Gastroesophageal sphincter (tissue), 4 donors: Measurements from ENCODE around the gene ABCA4. TPM values are rescaled to one million over a fixed set of nuclear protein-coding genes. Genes with fewer than 3 reads are reported as not detected.

Source experiments
- ATAC-seq: fragments of 150-250 bp; one replicate; pipeline ENCODE4 v1.9.1; 2016; ENCODE audit warnings: mild to moderate bottlenecking, moderate library complexity
- H3K27ac ChIP-seq, 4 donors: fragments of 200-600 bp; sonication (generic) in 3 of 4; 1 replicate in 3 of 4; 2 replicates in 1 of 4; pipeline ENCODE4 v1.5.1; 2016 to 2019
- H3K27me3 ChIP-seq: fragments of 200-600 bp; sonication (generic); one replicate; pipeline ENCODE4 v1.5.1; 2019
- H3K36me3 ChIP-seq, 2 donors: fragments of 200-600 bp; sonication (generic); one replicate each; pipeline ENCODE4 v1.5.1; 2019; ENCODE audit warnings: control low read depth in 1 of 2
- H3K4me1 ChIP-seq, 3 donors: fragments of 200-600 bp; sonication (generic); 1 replicate in 2 of 3; 2 replicates in 1 of 3; pipeline ENCODE4 v1.5.1; 2016 to 2019; ENCODE audit warnings: control low read depth in 2 of 3
- H3K4me3 ChIP-seq, 2 donors: fragments of 200-600 bp; sonication (generic); one replicate each; pipeline ENCODE4 v1.5.1; 2019; ENCODE audit warnings: mild to moderate bottlenecking in 1 of 2, moderate library complexity in 1 of 2
- H3K9me3 ChIP-seq, 3 donors: fragments of 200-600 bp; sonication (generic); one replicate each; pipeline ENCODE4 v1.5.1; 2017 to 2019; ENCODE audit warnings: control low read depth in 2 of 3
- CTCF ChIP-seq, 4 experiments: fragments of 200-600 bp in 2 of 4; fragments of 450-650 bp in 2 of 4; sonication (generic) in 1 of 4; IDR thresholded peaks; one replicate each; pipeline ENCODE4 v1.5.1; 2017 to 2019; ENCODE audit warnings: antibody characterized with exemption in 4 of 4, mild to moderate bottlenecking in 2 of 4, moderate library complexity in 2 of 4
- EP300 ChIP-seq: sonication (generic); formaldehyde crosslinking; IDR thresholded peaks from one replicate; pipeline ENCODE4 v1.6.1; 2017; ENCODE audit warnings: antibody characterized with exemption, mild to moderate bottlenecking
- POLR2A ChIP-seq, 2 donors: fragments of 450-650 bp; IDR thresholded peaks; one replicate each; pipeline ENCODE4 v1.6.1; 2017; ENCODE audit warnings: antibody characterized with exemption in 2 of 2, mild to moderate bottlenecking in 2 of 2, moderate library complexity in 1 of 2
- POLR2AphosphoS5 ChIP-seq: sonication (generic); formaldehyde crosslinking; IDR thresholded peaks from one replicate; pipeline ENCODE4 v1.6.1; 2017; ENCODE audit warnings: antibody characterized with exemption
- WGBS, 2 donors: methylation state at CpG; one replicate each; pipeline ENCODE4 v1.1.5; 2018; ENCODE audit warnings: low coverage in 1 of 2; 5-methylcytosine and 5-hydroxymethylcytosine counted together
- total RNA-seq, 4 donors: library from RNA; depleted of rRNA; stranded (reverse); fragments of >200 nt; gene quantifications; one replicate each; pipeline ENCODE4 v1.1.0, GENCODE V29; 2016

Gene ABCA4
- total RNA-seq, 4 donors from 2014 or later, result 0.19 to 0.27 TPM; not detected in 2

GRCh38 chr1:93997756-93998155, 123.2 kb downstream of the ABCA4 start:
- ATAC-seq, result no peak
- Histone ChIP-seq H3K36me3 (no peaks in the 10 kb centered on the region), H3K9me3 (no peaks in the 10 kb centered on the region), H3K4me3 (no peak overlapping the region), H3K4me1 (no peaks in the 10 kb centered on the region), H3K27me3 (peaks cover 12% of the 10 kb centered on the region), H3K27ac (no peak overlapping the region)
- no peak for TF ChIP-seq EP300
- TF ChIP-seq POLR2AphosphoS5, result no peak
- no peak for TF ChIP-seq POLR2A (IDR thresholded peaks at IDR 0.05)
- no peak for TF ChIP-seq CTCF (IDR thresholded peaks at IDR 0.05)
- 81% methylated on average over 5 of the region's 7 CpGs; no CpG with 5 or more reads in 1 of the 2 donors for WGBS, 2 donors

GRCh38 chr1:93995837-93996536, 125.0 kb downstream of the ABCA4 start:
- TF ChIP-seq CTCF (IDR thresholded peaks at IDR 0.05), result no peak
- no peak for TF ChIP-seq EP300
- TF ChIP-seq POLR2AphosphoS5, result no peak
- no peak for TF ChIP-seq POLR2A (IDR thresholded peaks at IDR 0.05)
- Histone ChIP-seq H3K9me3 (no peaks in the 10 kb centered on the region), H3K4me3 (no peak overlapping the region), H3K27ac (no peak overlapping the region), H3K36me3 (no peaks in the 10 kb centered on the region), H3K27me3 (no peaks in the 10 kb centered on the region), H3K4me1 (no peaks in the 10 kb centered on the region)
- 49 to 50% methylated on average over 2 to 4 of the region's 5 CpGs for WGBS, 2 donors
- no peak for ATAC-seq

- WGBS, 2 donors, result 66 to 79% methylated on average over 4 to 6 of the region's 6 CpGs
- no peak for ATAC-seq
- Histone ChIP-seq H3K4me1 (no peaks in the 10 kb centered on the region), H3K27me3 (no peaks in the 10 kb centered on the region), H3K27ac (no peak overlapping the region), H3K9me3 (no peaks in the 10 kb centered on the region), H3K36me3 (no peaks in the 10 kb centered on the region), H3K4me3 (no peak overlapping the region)
- TF ChIP-seq POLR2AphosphoS5, result no peak
Observed at GRCh38 chr1:93993731-93994130, 127.2 kb downstream of the ABCA4 start.

- Histone ChIP-seq H3K4me1 (no peaks in the 10 kb centered on the region), H3K27ac (no peak overlapping the region), H3K9me3 (no peaks in the 10 kb centered on the region), H3K27me3 (no peaks in the 10 kb centered on the region), H3K4me3 (no peak overlapping the region), H3K36me3 (no peaks in the 10 kb centered on the region)
- TF ChIP-seq CTCF (IDR thresholded peaks at IDR 0.05) (no peak), EP300 (no peak), POLR2A (IDR thresholded peaks at IDR 0.05) (no peak), POLR2AphosphoS5 (no peak)
- 88 to 96% methylated on average over 7 to 9 of the region's 10 CpGs for WGBS, 2 donors
- ATAC-seq, result no peak
Observed at GRCh38 chr1:93992954-93993353, 128.0 kb downstream of the ABCA4 start.

- H3K36me3 ChIP-seq, result no peaks in the 10 kb centered on the region
- 97% methylated on average over 6 of the region's 8 CpGs; no CpG with 5 or more reads in 1 of the 2 donors for WGBS, 2 donors
- H3K27me3 ChIP-seq, result no peaks in the 10 kb centered on the region
- no peak overlapping the region for H3K27ac ChIP-seq
- H3K4me3 ChIP-seq, result no peak overlapping the region
- H3K4me1 ChIP-seq, result no peaks in the 10 kb centered on the region
- H3K9me3 ChIP-seq, result no peaks in the 10 kb centered on the region
- ATAC-seq, result no peak
- no peak for TF ChIP-seq POLR2A (IDR thresholded peaks at IDR 0.05)
- TF ChIP-seq POLR2AphosphoS5, result no peak
- TF ChIP-seq EP300, result no peak
- TF ChIP-seq CTCF (IDR thresholded peaks at IDR 0.05), result no peak
Observed at GRCh38 chr1:93992190-93992589, 128.8 kb downstream of the ABCA4 start.
